ENCODE data around the gene ZFR. TPM values are rescaled to one million over a fixed set of nuclear protein-coding genes. Genes with fewer than 3 reads are reported as not detected.

The ZFR gene
- total RNA-seq, 2 donors from 2014 or later, result 59.1 to 67.9 TPM

- no peaks in the 10 kb centered on the region for H3K4me1 Mint-ChIP-seq
- H3K36me3 ChIP-seq (ENCODE audit: control insufficient read depth, insufficient read depth, low read length), result peaks cover 96% of the 10 kb centered on the region
- H3K4me3 ChIP-seq (ENCODE audit: low read length), result no peak overlapping the region
- no peak overlapping the region for H3K27ac Mint-ChIP-seq
- H3K9me3 Mint-ChIP-seq, result no peaks in the 10 kb centered on the region
- no peaks in the 10 kb centered on the region for H3K9me3 ChIP-seq (ENCODE audit: control insufficient read depth, low read length)
- H3K4me1 ChIP-seq (ENCODE audit: control insufficient read depth, insufficient read depth, low read length), result no peaks in the 10 kb centered on the region
- H3K4me3 Mint-ChIP-seq, result no peak overlapping the region
- no peaks in the 10 kb centered on the region for H3K27me3 Mint-ChIP-seq (ENCODE audit: insufficient read depth)
- H3K36me3 Mint-ChIP-seq (ENCODE audit: low read depth), result peaks cover 63% of the 10 kb centered on the region
- no peak overlapping the region for H3K9ac ChIP-seq (ENCODE audit: extremely low read depth, low read length, poor library complexity, severe bottlenecking)
- no peak for DNase-seq
- no peak for TF ChIP-seq CTCF (conservative IDR thresholded peaks at IDR 0.05)
- no peak overlapping the region for H3K27ac ChIP-seq (ENCODE audit: low read depth, low read length)
- H3K27me3 ChIP-seq (ENCODE audit: control insufficient read depth, insufficient read depth, low read length, poor library complexity, severe bottlenecking), result no peaks in the 10 kb centered on the region
Measured at GRCh38 chr5:32384621-32385020, 59.9 kb downstream of the ZFR start.

GRCh38 chr5:32383586-32383985, 61.0 kb downstream of the ZFR start:
- 99 to 100% methylated on average over 2 to 3 of the region's 3 CpGs for WGBS, 2 experiments (ENCODE audit: insufficient coverage in 1 of 2, insufficient read length in 1 of 2)
- TF ChIP-seq CTCF (conservative IDR thresholded peaks at IDR 0.05), result no peak

GRCh38 chr5:32383065-32383464, 61.5 kb downstream of the ZFR start:
- 90 to 94% methylated on average over 2 of the region's 2 CpGs for WGBS, 2 experiments (ENCODE audit: insufficient coverage in 1 of 2, insufficient read length in 1 of 2)
- TF ChIP-seq CTCF (conservative IDR thresholded peaks at IDR 0.05), result no peak
- no peaks in the 10 kb centered on the region for H3K27me3 ChIP-seq (ENCODE audit: control insufficient read depth, insufficient read depth, low read length, poor library complexity, severe bottlenecking)
- Mint-ChIP-seq H3K27ac (no peak overlapping the region), H3K9me3 (no peaks in the 10 kb centered on the region), H3K36me3 (ENCODE audit: low read depth) (peaks cover 58% of the 10 kb centered on the region), H3K4me3 (no peak overlapping the region), H3K4me1 (no peaks in the 10 kb centered on the region), H3K27me3 (ENCODE audit: insufficient read depth) (no peaks in the 10 kb centered on the region)
- no peak overlapping the region for H3K27ac ChIP-seq (ENCODE audit: low read depth, low read length)
- peaks cover 96% of the 10 kb centered on the region for H3K36me3 ChIP-seq (ENCODE audit: control insufficient read depth, insufficient read depth, low read length)
- H3K9ac ChIP-seq (ENCODE audit: extremely low read depth, low read length, poor library complexity, severe bottlenecking), result no peak overlapping the region
- H3K4me3 ChIP-seq (ENCODE audit: low read length), result no peak overlapping the region
- H3K4me1 ChIP-seq (ENCODE audit: control insufficient read depth, insufficient read depth, low read length), result no peaks in the 10 kb centered on the region
- DNase-seq, result no peak
- no peaks in the 10 kb centered on the region for H3K9me3 ChIP-seq (ENCODE audit: control insufficient read depth, low read length)

More at GRCh38 chr5:32383586-32383985, 61.0 kb downstream of the ZFR start:
- no peak overlapping the region for H3K4me3 Mint-ChIP-seq
- no peaks in the 10 kb centered on the region for H3K4me1 Mint-ChIP-seq
- Histone ChIP-seq H3K27me3 (ENCODE audit: control insufficient read depth, insufficient read depth, low read length, poor library complexity, severe bottlenecking) (no peaks in the 10 kb centered on the region), H3K9ac (ENCODE audit: extremely low read depth, low read length, poor library complexity, severe bottlenecking) (no peak overlapping the region), H3K36me3 (ENCODE audit: control insufficient read depth, insufficient read depth, low read length) (peaks cover 96% of the 10 kb centered on the region), H3K4me1 (ENCODE audit: control insufficient read depth, insufficient read depth, low read length) (no peaks in the 10 kb centered on the region), H3K9me3 (ENCODE audit: control insufficient read depth, low read length) (no peaks in the 10 kb centered on the region), H3K4me3 (ENCODE audit: low read length) (no peak overlapping the region), H3K27ac (ENCODE audit: low read depth, low read length) (no peak overlapping the region)
- H3K36me3 Mint-ChIP-seq (ENCODE audit: low read depth), result peaks cover 61% of the 10 kb centered on the region
- DNase-seq, result no peak
- H3K27me3 Mint-ChIP-seq (ENCODE audit: insufficient read depth), result no peaks in the 10 kb centered on the region
- no peaks in the 10 kb centered on the region for H3K9me3 Mint-ChIP-seq
- H3K27ac Mint-ChIP-seq, result no peak overlapping the region

Data from endodermal cell (in vitro differentiated cells).